Osteocyte (in vitro differentiated cells): ENCODE data around the gene ARID2. TPM values are rescaled to one million over a fixed set of nuclear protein-coding genes. Genes with fewer than 3 reads are reported as not detected.

Experiments used
- DNase-seq: peaks from one replicate; pipeline ENCODE4 v3.0.0; 2021; ENCODE audit warnings: mixed read lengths; ENCODE audit not compliant: unreplicated experiment; ENCODE audit errors: extremely low spot score
- H3K27ac Mint-ChIP-seq: one replicate; pipeline ENCODE4 v1.8.0; 2021; ENCODE audit warnings: mild to moderate bottlenecking, mixed read lengths; ENCODE audit not compliant: unreplicated experiment
- H3K27me3 Mint-ChIP-seq: one replicate; pipeline ENCODE4 v1.8.0; 2021; ENCODE audit warnings: mixed read lengths; ENCODE audit not compliant: unreplicated experiment
- H3K36me3 Mint-ChIP-seq: one replicate; pipeline ENCODE4 v1.8.0; 2021; ENCODE audit warnings: mixed read lengths; ENCODE audit not compliant: unreplicated experiment
- H3K4me1 Mint-ChIP-seq: one replicate; pipeline ENCODE4 v1.8.0; 2021; ENCODE audit warnings: mixed read lengths; ENCODE audit not compliant: unreplicated experiment
- H3K4me3 Mint-ChIP-seq: one replicate; pipeline ENCODE4 v1.8.0; 2021; ENCODE audit warnings: mild to moderate bottlenecking, moderate library complexity, mixed read lengths; ENCODE audit not compliant: unreplicated experiment
- H3K9me3 Mint-ChIP-seq: one replicate; pipeline ENCODE4 v1.8.0; 2021; ENCODE audit warnings: mixed read lengths; ENCODE audit not compliant: unreplicated experiment
- CTCF ChIP-seq: fragments of 200-600 bp; sonication (generic); IDR thresholded peaks from 2 replicates; pipeline ENCODE4 v1.5.0; 2021; ENCODE audit warnings: antibody characterized with exemption, mild to moderate bottlenecking, moderate library complexity
- total RNA-seq: library from RNA; stranded (reverse); gene quantifications from 2 replicates; pipeline ENCODE4 v1.2.1, GENCODE V29; 2021

ARID2 gene
- total RNA-seq, 1 donor from 2014 or later, result 38.1 TPM

- Mint-ChIP-seq H3K36me3 (peaks cover 5% of the 10 kb centered on the region), H3K4me3 (no peak overlapping the region), H3K9me3 (no peaks in the 10 kb centered on the region), H3K27me3 (no peaks in the 10 kb centered on the region), H3K4me1 (peaks cover 21% of the 10 kb centered on the region), H3K27ac (no peak overlapping the region)
- no peak for TF ChIP-seq CTCF
- no peak for DNase-seq
Observed at GRCh38 chr12:45718306-45718705, 11.2 kb upstream of the ARID2 start.

- Mint-ChIP-seq H3K27ac (no peak overlapping the region), H3K4me1 (peaks cover 30% of the 10 kb centered on the region), H3K4me3 (no peak overlapping the region), H3K9me3 (no peaks in the 10 kb centered on the region), H3K36me3 (peaks cover 5% of the 10 kb centered on the region), H3K27me3 (no peaks in the 10 kb centered on the region)
- no peak for TF ChIP-seq CTCF
- no peak for DNase-seq
Observed at GRCh38 chr12:45720069-45720468, 9.4 kb upstream of the ARID2 start.

- TF ChIP-seq CTCF, result no peak
- no peaks in the 10 kb centered on the region for H3K9me3 Mint-ChIP-seq
- peaks cover 5% of the 10 kb centered on the region for H3K36me3 Mint-ChIP-seq
- no peak overlapping the region for H3K4me3 Mint-ChIP-seq
- H3K27ac Mint-ChIP-seq, result no peak overlapping the region
- no peaks in the 10 kb centered on the region for H3K27me3 Mint-ChIP-seq
- no peak for DNase-seq
- H3K4me1 Mint-ChIP-seq, result peaks cover 36% of the 10 kb centered on the region
Observed at GRCh38 chr12:45721369-45721768, 8.1 kb upstream of the ARID2 start.

- TF ChIP-seq CTCF, result no peak
- Mint-ChIP-seq H3K27me3 (no peaks in the 10 kb centered on the region), H3K4me1 (peaks cover 36% of the 10 kb centered on the region), H3K9me3 (no peaks in the 10 kb centered on the region), H3K36me3 (peaks cover 5% of the 10 kb centered on the region), H3K4me3 (no peak overlapping the region), H3K27ac (no peak overlapping the region)
- DNase-seq, result no peak
Observed at GRCh38 chr12:45721954-45722353, 7.6 kb upstream of the ARID2 start.

GRCh38 chr12:45725631-45726602 lies 3.6 kb upstream of the ARID2 start:
- Mint-ChIP-seq H3K36me3 (peaks cover 5% of the 10 kb centered on the region), H3K4me1 (peaks cover 22% of the 10 kb centered on the region), H3K9me3 (no peaks in the 10 kb centered on the region), H3K27me3 (no peaks in the 10 kb centered on the region), H3K4me3 (peak overlapping the region; percentile 87), H3K27ac (peak overlapping the region; percentile 99)
- DNase-seq, result no peak
- TF ChIP-seq CTCF, result peak; percentile 78
